Stimulated activated CD8-positive, alpha-beta memory T cell treated with anti-CD3 and anti-CD28 coated beads, Interleukin-4, amount 100 ng/mL, for 1 hour (primary cell): ENCODE data around the gene RFESD.
"Not testable (repeated sequence)": the region's sequence is repeated elsewhere in the genome, so short reads cannot be mapped to it uniquely, and the experiment has no call there.

Experiments used
- DNase-seq, 2 donors: peaks; one replicate each; pipeline ENCODE4 v3.0.0-alpha.2; 2020; ENCODE audit warnings: low read depth in 2 of 2, low spot score in 1 of 2

The RFESD gene

GRCh38 chr5:95627971-95628810, 18.4 kb upstream of the RFESD start:
- DNase-seq = no peak

- no peak for DNase-seq
These were observed 17.6 kb upstream of the RFESD start for GRCh38 chr5:95628933-95629332.

GRCh38 chr5:95630394-95630917, 16.1 kb upstream of the RFESD start:
- DNase-seq = no peak

- no peak for DNase-seq
These were observed 15.2 kb upstream of the RFESD start for GRCh38 chr5:95631255-95631958.

GRCh38 chr5:95631991-95632675, 14.4 kb upstream of the RFESD start:
- DNase-seq = peak in 1 of 2 donors; percentile 44

GRCh38 chr5:95632942-95633341, 13.6 kb upstream of the RFESD start:
- DNase-seq = not testable (repeated sequence)

- DNase-seq = no peak
These were observed 12.9 kb upstream of the RFESD start for GRCh38 chr5:95633671-95634070.

GRCh38 chr5:95634081-95634480, 12.5 kb upstream of the RFESD start:
- no peak for DNase-seq

GRCh38 chr5:95638632-95639031, 7.9 kb upstream of the RFESD start:
- no peak for DNase-seq

- DNase-seq = no peak
These were observed 4.8 kb upstream of the RFESD start for GRCh38 chr5:95641741-95642220.

GRCh38 chr5:95643152-95643551, 3.4 kb upstream of the RFESD start:
- DNase-seq = no peak

GRCh38 chr5:95644351-95645042, 2.1 kb upstream of the RFESD start:
- DNase-seq = no peak

GRCh38 chr5:95646226-95646568, 380 bp upstream of the RFESD start:
- not testable (repeated sequence) for DNase-seq

- no peak for DNase-seq
These were observed 1.6 kb downstream of the RFESD start for GRCh38 chr5:95647886-95648860.

GRCh38 chr5:95649274-95649673, 2.7 kb downstream of the RFESD start:
- DNase-seq = no peak

- no peak for DNase-seq
These were observed 3.5 kb downstream of the RFESD start for GRCh38 chr5:95649842-95650620.

GRCh38 chr5:95652849-95653248, 6.3 kb downstream of the RFESD start:
- DNase-seq = no peak

- no peak for DNase-seq
These were observed 7.6 kb downstream of the RFESD start for GRCh38 chr5:95654196-95654595.

GRCh38 chr5:95655575-95655974, 9.0 kb downstream of the RFESD start:
- no peak for DNase-seq
